Mucosa of stomach (tissue), 1 donor: Measurements from ENCODE around the gene GEMIN7.
"Not testable (repeated sequence)": the region's sequence is repeated elsewhere in the genome, so short reads cannot be mapped to it uniquely, and the experiment has no call there.

ENCODE experiments used
- H3K27me3 ChIP-seq: one replicate; pipeline ENCODE4 v1.7.0; 2013; ENCODE audit warnings: mild to moderate bottlenecking, low read length; ENCODE audit not compliant: control insufficient read depth, insufficient read depth
- H3K36me3 ChIP-seq: one replicate; pipeline ENCODE4 v1.7.0; 2013; ENCODE audit warnings: low read length; ENCODE audit not compliant: control insufficient read depth, insufficient read depth
- H3K4me1 ChIP-seq: one replicate; pipeline ENCODE4 v1.7.0; 2013; ENCODE audit warnings: mild to moderate bottlenecking, low read length; ENCODE audit not compliant: control insufficient read depth, insufficient read depth
- H3K4me3 ChIP-seq: one replicate; pipeline ENCODE4 v1.7.0; 2013; ENCODE audit warnings: low read length
- H3K9ac ChIP-seq: one replicate; pipeline ENCODE4 v1.7.0; 2013; ENCODE audit warnings: mild to moderate bottlenecking, low read length, moderate library complexity
- H3K9me3 ChIP-seq: one replicate; pipeline ENCODE4 v1.7.0; 2013; ENCODE audit warnings: mild to moderate bottlenecking, low read length, moderate library complexity; ENCODE audit not compliant: control insufficient read depth
- donor health status: Pancreatic carcinoma.

Gene GEMIN7

GRCh38 chr19:45117671-45118070 lies 38.6 kb downstream of the GEMIN7 start:
- H3K4me3 ChIP-seq, result no peak overlapping the region

GRCh38 chr19:45118106-45118505 lies 39.0 kb downstream of the GEMIN7 start:
- H3K4me1 ChIP-seq, result peaks cover 82% of the 10 kb centered on the region

More at GRCh38 chr19:45117671-45118070, 38.6 kb downstream of the GEMIN7 start:
- Histone ChIP-seq H3K36me3 (no peaks in the 10 kb centered on the region), H3K9me3 (no peaks in the 10 kb centered on the region), H3K4me1 (peaks cover 84% of the 10 kb centered on the region), H3K9ac (peak overlapping the region; percentile 1), H3K27me3 (no peaks in the 10 kb centered on the region)

GRCh38 chr19:45118591-45119355 lies 39.7 kb downstream of the GEMIN7 start:
- not testable (repeated sequence) for H3K36me3 ChIP-seq, H3K27me3 ChIP-seq, H3K4me3 ChIP-seq, H3K9me3 ChIP-seq
- Histone ChIP-seq H3K9ac (peak overlapping the region; percentile 8), H3K4me1 (peaks cover 82% of the 10 kb centered on the region)

More at GRCh38 chr19:45118106-45118505, 39.0 kb downstream of the GEMIN7 start:
- no peak overlapping the region for H3K4me3 ChIP-seq
- no peaks in the 10 kb centered on the region for H3K36me3 ChIP-seq
- H3K27me3 ChIP-seq, result no peaks in the 10 kb centered on the region
- H3K9ac ChIP-seq, result peak overlapping the region; percentile 8
- H3K9me3 ChIP-seq, result no peaks in the 10 kb centered on the region

GRCh38 chr19:45119582-45119981 lies 40.5 kb downstream of the GEMIN7 start:
- H3K9ac ChIP-seq, result no peak overlapping the region
- no peaks in the 10 kb centered on the region for H3K9me3 ChIP-seq
- peaks cover 80% of the 10 kb centered on the region for H3K4me1 ChIP-seq
- H3K27me3 ChIP-seq, result no peaks in the 10 kb centered on the region
- H3K4me3 ChIP-seq, result no peak overlapping the region
- no peaks in the 10 kb centered on the region for H3K36me3 ChIP-seq

- Histone ChIP-seq H3K9me3 (no peaks in the 10 kb centered on the region), H3K27me3 (no peaks in the 10 kb centered on the region), H3K36me3 (no peaks in the 10 kb centered on the region), H3K4me1 (peaks cover 73% of the 10 kb centered on the region), H3K9ac (no peak overlapping the region), H3K4me3 (no peak overlapping the region)
Observed at GRCh38 chr19:45121827-45122345, 42.8 kb downstream of the GEMIN7 start.

- H3K9ac ChIP-seq, result no peak overlapping the region
- no peaks in the 10 kb centered on the region for H3K9me3 ChIP-seq
- no peaks in the 10 kb centered on the region for H3K27me3 ChIP-seq
- no peak overlapping the region for H3K4me3 ChIP-seq
- H3K36me3 ChIP-seq, result no peaks in the 10 kb centered on the region
- peaks cover 65% of the 10 kb centered on the region for H3K4me1 ChIP-seq
Observed at GRCh38 chr19:45122832-45123231, 43.8 kb downstream of the GEMIN7 start.

- no peaks in the 10 kb centered on the region for H3K9me3 ChIP-seq
- H3K27me3 ChIP-seq, result no peaks in the 10 kb centered on the region
- no peaks in the 10 kb centered on the region for H3K36me3 ChIP-seq
- no peak overlapping the region for H3K4me3 ChIP-seq
- H3K4me1 ChIP-seq, result peaks cover 59% of the 10 kb centered on the region
- no peak overlapping the region for H3K9ac ChIP-seq
Observed at GRCh38 chr19:45123440-45123850, 44.4 kb downstream of the GEMIN7 start.

GRCh38 chr19:45124021-45124420 lies 45.0 kb downstream of the GEMIN7 start:
- H3K9ac ChIP-seq, result peak overlapping the region; percentile 27
- no peak overlapping the region for H3K4me3 ChIP-seq
- no peaks in the 10 kb centered on the region for H3K9me3 ChIP-seq
- H3K36me3 ChIP-seq, result no peaks in the 10 kb centered on the region
- H3K27me3 ChIP-seq, result no peaks in the 10 kb centered on the region
- peaks cover 54% of the 10 kb centered on the region for H3K4me1 ChIP-seq

- H3K36me3 ChIP-seq, result no peaks in the 10 kb centered on the region
- H3K9me3 ChIP-seq, result no peaks in the 10 kb centered on the region
- no peaks in the 10 kb centered on the region for H3K27me3 ChIP-seq
- H3K4me1 ChIP-seq, result peaks cover 45% of the 10 kb centered on the region
- H3K9ac ChIP-seq, result no peak overlapping the region
- no peak overlapping the region for H3K4me3 ChIP-seq
Observed at GRCh38 chr19:45125360-45125759, 46.3 kb downstream of the GEMIN7 start.

GRCh38 chr19:45125975-45126493 lies 47.0 kb downstream of the GEMIN7 start:
- Histone ChIP-seq H3K9ac (no peak overlapping the region), H3K36me3 (no peaks in the 10 kb centered on the region), H3K4me1 (peaks cover 48% of the 10 kb centered on the region), H3K9me3 (no peaks in the 10 kb centered on the region), H3K27me3 (no peaks in the 10 kb centered on the region), H3K4me3 (no peak overlapping the region)

- no peak overlapping the region for H3K4me3 ChIP-seq
- peaks cover 42% of the 10 kb centered on the region for H3K4me1 ChIP-seq
- H3K9me3 ChIP-seq, result no peaks in the 10 kb centered on the region
- no peaks in the 10 kb centered on the region for H3K27me3 ChIP-seq
- H3K36me3 ChIP-seq, result no peaks in the 10 kb centered on the region
- no peak overlapping the region for H3K9ac ChIP-seq
Observed at GRCh38 chr19:45126654-45127053, 47.6 kb downstream of the GEMIN7 start.

GRCh38 chr19:45128146-45128545 lies 49.1 kb downstream of the GEMIN7 start:
- no peak overlapping the region for H3K9ac ChIP-seq
- H3K4me3 ChIP-seq, result no peak overlapping the region
- H3K36me3 ChIP-seq, result no peaks in the 10 kb centered on the region

More at GRCh38 chr19:45128146-45128545, 49.1 kb downstream of the GEMIN7 start:
- H3K27me3 ChIP-seq, result no peaks in the 10 kb centered on the region
- H3K9me3 ChIP-seq, result no peaks in the 10 kb centered on the region
- H3K4me1 ChIP-seq, result peaks cover 29% of the 10 kb centered on the region
